BE2C (cell line): ENCODE data around the gene NRXN3.

ENCODE experiments used
- DNase-seq: peaks from one replicate; pipeline ENCODE4 v3.0.0-alpha.2; 2020
- H3K27me3 ChIP-seq: fragments of 250-450 bp; sonication (Bioruptor Pico); 2 replicates; pipeline ENCODE4 v1.5.1; 2020; ENCODE audit warnings: mild to moderate bottlenecking
- H3K36me3 ChIP-seq: fragments of 250-450 bp; sonication (Bioruptor Pico); 2 replicates; pipeline ENCODE4 v1.5.1; 2020; ENCODE audit warnings: mild to moderate bottlenecking
- H3K4me1 ChIP-seq: fragments of 250-450 bp; sonication (Bioruptor Pico); 2 replicates; pipeline ENCODE4 v1.5.1; 2020
- H3K4me3 ChIP-seq: 2 replicates; pipeline ENCODE4 v1.5.1; 2011; ENCODE audit warnings: low read depth, low read length
- H3K9me3 ChIP-seq: fragments of 250-450 bp; sonication (Bioruptor Pico); 2 replicates; pipeline ENCODE4 v1.5.1; 2020
- TF ChIP-seq, protein P1 (sequence below): IDR thresholded peaks from 2 replicates; pipeline ENCODE4 v1.5.1; 2012; ENCODE audit warnings: mild to moderate bottlenecking, low read depth, low read length

NRXN3 gene

DNA sequence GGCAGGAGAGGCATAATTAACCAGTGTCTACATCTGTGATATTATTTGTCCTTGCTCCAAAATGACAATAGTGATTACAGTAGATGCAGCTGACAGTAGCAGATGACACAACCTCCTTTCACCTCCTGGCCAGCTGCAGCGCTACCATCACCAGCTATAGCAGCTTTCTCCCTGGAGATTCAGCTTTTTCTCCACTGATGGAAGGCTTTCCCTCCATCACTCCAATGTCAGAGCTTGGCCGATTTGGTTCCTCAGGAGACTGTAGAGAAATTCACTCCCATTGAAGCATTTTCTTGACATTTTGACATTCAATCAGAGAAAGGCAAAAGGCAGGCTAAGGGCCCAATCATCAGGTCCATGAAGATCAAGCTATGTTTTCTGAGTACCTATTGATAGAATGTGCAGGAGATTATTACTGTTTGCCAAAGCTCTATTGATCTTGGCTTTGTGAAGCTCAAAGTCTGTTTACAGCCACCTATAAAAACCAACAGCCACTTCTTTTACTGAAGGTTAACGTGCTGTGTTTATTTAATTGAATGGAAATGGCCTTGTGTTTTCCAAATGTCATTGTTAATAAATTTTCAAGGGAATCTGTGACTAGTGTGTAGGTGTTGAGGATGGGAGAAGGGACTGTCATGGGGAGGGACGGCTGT lies 1256.1 kb downstream of the NRXN3 start:
- H3K27me3 ChIP-seq: no peaks in the 10 kb centered on the region
- no peak overlapping the region for H3K4me3 ChIP-seq
- no peaks in the 10 kb centered on the region for H3K4me1 ChIP-seq
- TF ChIP-seq, protein P1, sequence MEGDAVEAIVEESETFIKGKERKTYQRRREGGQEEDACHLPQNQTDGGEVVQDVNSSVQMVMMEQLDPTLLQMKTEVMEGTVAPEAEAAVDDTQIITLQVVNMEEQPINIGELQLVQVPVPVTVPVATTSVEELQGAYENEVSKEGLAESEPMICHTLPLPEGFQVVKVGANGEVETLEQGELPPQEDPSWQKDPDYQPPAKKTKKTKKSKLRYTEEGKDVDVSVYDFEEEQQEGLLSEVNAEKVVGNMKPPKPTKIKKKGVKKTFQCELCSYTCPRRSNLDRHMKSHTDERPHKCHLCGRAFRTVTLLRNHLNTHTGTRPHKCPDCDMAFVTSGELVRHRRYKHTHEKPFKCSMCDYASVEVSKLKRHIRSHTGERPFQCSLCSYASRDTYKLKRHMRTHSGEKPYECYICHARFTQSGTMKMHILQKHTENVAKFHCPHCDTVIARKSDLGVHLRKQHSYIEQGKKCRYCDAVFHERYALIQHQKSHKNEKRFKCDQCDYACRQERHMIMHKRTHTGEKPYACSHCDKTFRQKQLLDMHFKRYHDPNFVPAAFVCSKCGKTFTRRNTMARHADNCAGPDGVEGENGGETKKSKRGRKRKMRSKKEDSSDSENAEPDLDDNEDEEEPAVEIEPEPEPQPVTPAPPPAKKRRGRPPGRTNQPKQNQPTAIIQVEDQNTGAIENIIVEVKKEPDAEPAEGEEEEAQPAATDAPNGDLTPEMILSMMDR: no peak
- H3K9me3 ChIP-seq: no peaks in the 10 kb centered on the region
- H3K36me3 ChIP-seq: no peaks in the 10 kb centered on the region
- DNase-seq: no peak

DNA sequence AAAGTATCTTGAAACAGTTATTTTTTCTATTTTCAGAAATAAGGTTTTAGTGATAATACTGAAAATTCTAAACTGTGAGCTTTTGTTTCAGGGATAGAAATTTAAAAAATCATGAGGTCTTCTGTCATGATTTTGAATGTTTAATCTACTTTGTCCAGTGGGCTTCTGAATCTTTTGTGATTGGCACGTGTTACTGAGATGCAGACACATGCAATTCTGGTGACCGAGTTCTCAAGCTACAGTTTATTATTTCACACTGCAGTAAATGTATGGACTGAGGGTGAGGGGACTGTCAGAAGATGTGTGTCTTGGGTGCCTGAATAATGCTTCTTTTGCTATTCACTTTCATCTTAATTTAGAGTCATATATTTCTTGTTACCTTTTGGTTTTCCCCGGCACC lies 1262.5 kb downstream of the NRXN3 start:
- TF ChIP-seq, protein P1: no peak
- Histone ChIP-seq H3K36me3 (no peaks in the 10 kb centered on the region), H3K27me3 (no peaks in the 10 kb centered on the region), H3K4me3 (no peak overlapping the region), H3K4me1 (no peaks in the 10 kb centered on the region), H3K9me3 (no peaks in the 10 kb centered on the region)
- no peak for DNase-seq

DNA sequence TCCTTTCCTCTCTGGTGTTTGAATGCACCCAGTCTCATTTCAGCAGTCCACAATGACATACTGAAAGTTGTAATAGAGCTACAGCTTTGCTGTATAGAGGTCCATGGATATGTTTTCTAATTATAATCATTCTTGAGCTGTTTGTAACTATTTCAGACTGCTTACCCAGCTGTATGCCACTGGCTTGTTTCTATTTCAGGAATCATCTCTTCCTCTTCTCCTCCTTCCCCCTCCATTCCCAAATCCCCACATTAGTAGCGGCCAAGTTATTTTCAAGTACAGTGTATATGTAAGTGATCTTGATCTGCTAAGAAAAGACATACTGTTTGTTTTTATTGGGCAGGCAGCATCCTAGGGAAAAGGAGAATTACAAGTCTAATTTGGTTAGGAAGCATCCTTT lies 1266.2 kb downstream of the NRXN3 start:
- Histone ChIP-seq H3K4me3 (no peak overlapping the region), H3K36me3 (no peaks in the 10 kb centered on the region), H3K4me1 (no peaks in the 10 kb centered on the region), H3K9me3 (no peaks in the 10 kb centered on the region), H3K27me3 (no peaks in the 10 kb centered on the region)
- TF ChIP-seq, protein P1: no peak
- no peak for DNase-seq

DNA sequence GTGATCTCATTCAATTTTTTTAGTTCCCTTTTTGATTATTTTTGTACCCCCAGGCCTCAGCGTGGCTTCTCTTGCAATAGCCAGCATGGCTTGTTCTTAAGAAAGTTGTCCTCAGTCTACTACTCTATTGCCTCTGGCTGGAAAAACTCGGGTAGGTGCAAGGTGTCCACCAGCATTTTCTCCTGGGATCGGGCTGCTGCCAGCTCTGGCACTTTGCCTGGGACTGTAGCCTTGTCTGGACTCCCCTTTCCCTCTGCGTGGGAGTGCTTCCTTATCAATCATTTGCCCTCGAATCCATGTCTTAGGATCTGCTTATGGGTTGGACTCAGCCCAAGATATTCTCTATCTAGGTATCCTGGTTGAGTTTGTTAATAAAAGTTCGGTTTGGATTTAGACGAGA lies 1267.8 kb downstream of the NRXN3 start:
- H3K36me3 ChIP-seq: no peaks in the 10 kb centered on the region
- no peaks in the 10 kb centered on the region for H3K27me3 ChIP-seq
- DNase-seq: no peak
- no peak overlapping the region for H3K4me3 ChIP-seq
- no peaks in the 10 kb centered on the region for H3K9me3 ChIP-seq
- TF ChIP-seq, protein P1: no peak
- no peaks in the 10 kb centered on the region for H3K4me1 ChIP-seq

DNA sequence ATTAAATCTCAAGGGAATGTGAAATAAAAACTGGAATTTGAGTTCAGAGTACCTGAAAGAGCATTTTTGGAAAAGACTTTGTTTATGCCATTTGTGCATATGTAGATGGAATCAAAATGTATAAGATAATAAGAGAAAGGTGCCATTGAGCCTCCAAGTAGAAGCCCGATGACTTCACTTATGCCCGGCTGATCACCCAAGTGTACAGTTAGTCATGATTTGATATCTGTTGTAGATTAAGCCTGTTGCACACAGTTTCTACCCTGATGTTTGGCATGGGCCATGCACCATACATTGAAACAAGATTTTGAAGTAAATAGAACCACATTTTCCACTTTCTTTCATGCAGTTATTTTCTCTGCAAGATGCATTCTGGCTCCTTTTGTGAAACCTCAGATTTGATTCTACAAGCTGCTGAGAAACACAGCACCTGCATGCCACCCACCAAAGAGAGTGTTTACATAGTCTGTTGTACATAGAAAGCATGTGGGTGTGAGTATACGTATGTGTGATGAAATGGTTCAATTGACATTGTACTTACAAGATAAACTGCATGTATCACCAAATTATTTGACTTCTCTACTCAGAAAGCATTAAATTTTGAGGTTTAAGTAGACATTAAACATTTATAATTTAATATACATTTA lies 1268.6 kb downstream of the NRXN3 start:
- TF ChIP-seq, protein P1: no peak
- no peaks in the 10 kb centered on the region for H3K36me3 ChIP-seq
- H3K9me3 ChIP-seq: no peaks in the 10 kb centered on the region
- H3K4me1 ChIP-seq: no peaks in the 10 kb centered on the region
- H3K4me3 ChIP-seq: no peak overlapping the region
- DNase-seq: no peak
- no peaks in the 10 kb centered on the region for H3K27me3 ChIP-seq

DNA sequence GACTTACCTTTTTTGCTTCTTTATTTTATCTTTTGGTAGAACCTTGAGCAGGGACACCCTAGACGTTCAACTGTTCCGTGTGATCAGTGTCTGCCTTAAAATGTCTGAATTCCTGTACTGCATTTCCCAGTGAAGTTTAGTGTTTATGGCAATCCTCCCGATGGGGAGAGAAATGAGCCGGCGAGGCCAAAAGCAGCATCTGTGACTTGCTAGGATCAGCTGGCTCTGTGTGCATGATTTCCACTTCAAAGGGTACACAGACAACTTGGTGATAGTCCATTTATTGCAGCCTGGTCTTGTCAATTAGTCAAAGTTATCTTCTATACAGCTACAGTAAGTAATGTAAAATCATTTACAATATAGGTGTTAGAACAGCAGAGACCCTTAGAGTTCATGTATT lies 1272.6 kb downstream of the NRXN3 start:
- no peaks in the 10 kb centered on the region for H3K27me3 ChIP-seq
- TF ChIP-seq, protein P1: no peak
- H3K36me3 ChIP-seq: no peaks in the 10 kb centered on the region
- H3K9me3 ChIP-seq: no peaks in the 10 kb centered on the region
- no peak overlapping the region for H3K4me3 ChIP-seq
- no peak for DNase-seq
- no peaks in the 10 kb centered on the region for H3K4me1 ChIP-seq
